HG02763 (cell line): ENCODE data around the gene PKHD1.

Experiments
- ATAC-seq: cut with Tn5 transposase; IDR thresholded peaks from one replicate; pipeline ENCODE4 v1.9.1; 2021; ENCODE audit warnings: mild to moderate bottlenecking, moderate library complexity; ENCODE audit not compliant: unreplicated experiment

PKHD1 gene

DNA sequence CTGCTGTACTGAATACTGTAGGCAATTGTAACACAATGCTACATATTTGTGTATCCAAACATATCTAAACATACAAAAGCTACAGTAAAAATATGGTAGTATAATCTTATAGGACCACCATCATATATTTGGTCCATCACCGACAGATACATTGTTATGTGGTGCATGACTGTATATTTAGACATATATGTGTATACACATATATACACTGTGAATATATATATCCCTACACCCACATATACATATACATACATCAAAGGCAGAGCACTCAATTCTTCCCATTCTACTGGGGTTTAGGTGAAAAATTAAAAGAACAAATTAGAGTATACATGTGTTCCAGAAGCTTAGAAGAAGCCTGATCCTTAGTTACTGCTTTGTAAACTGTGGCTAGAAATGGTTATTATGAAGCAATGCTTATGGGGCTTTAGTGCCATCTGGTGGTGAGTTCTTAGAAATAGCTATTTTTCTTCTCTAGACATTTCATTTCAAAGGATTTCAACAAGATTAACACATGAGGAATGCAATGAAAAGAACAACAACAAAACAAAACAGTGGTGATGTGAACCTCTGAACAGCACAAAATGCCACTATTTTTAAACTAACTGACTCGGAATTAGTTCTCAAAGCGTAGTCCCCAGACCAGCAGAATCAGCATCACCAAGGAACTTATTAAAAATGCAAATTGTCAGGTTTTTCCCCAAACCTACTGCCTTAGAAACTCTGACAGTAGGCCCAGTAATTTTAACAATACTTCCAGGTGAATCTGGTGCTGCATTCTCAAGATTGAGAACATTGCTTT is 38.0 kb downstream of the PKHD1 start:
- ATAC-seq, result no peak

DNA sequence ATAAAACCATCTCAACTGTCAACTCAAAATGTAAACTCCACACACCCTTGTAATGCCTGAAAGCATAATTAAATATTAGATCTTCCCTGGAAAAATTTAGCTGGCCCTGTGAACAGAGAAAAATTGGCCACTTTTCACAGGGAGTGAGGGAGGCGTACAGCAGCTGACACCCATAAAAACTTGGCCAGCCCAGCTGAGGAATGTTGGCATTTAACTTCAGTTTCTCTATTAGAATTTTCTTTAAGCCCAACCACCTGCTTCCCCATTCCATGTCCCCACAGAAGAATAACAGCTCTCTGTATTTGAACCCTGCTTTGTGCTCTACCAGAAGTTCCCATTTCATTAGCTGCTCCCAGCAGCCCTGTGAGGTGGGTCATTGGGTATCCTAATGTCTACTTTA is 41.0 kb downstream of the PKHD1 start:
- ATAC-seq, result no peak

DNA sequence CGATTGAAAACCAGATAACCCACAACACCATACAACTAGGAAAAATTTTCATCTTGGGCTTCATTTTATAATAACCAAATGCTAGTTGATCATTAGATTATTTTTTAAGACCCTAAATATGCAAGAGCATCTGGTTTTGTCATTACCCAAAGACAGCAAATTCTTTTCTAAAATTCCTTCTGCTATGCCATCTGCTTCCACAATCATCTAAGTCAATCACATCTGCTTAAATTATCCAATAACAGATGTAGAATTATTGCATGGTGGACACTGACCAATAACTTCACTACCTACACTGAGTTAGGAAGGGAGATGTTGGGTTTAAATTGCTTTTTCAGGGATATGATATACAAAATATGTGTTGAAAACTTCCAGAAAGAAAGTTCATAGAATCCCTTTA is 41.9 kb downstream of the PKHD1 start:
- no peak for ATAC-seq

DNA sequence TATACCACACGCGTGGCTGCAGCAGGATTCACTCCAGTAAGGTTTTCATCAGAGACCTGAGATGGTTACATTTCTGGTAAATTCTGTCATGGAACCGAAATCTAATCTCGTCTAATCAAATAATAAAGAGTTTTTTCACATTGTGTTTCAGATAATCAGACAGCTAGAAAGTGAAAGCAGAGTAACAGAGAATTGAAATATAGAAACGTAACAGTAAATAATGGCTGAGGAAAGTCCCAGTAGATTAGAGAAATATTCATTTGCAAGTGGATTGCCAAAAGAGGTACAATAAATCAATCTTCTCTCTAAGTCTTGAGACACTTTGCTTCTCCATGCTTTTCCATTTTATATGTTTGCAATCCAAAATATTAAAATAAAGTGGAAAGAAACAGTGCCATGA is 42.4 kb downstream of the PKHD1 start:
- ATAC-seq, result no peak

DNA sequence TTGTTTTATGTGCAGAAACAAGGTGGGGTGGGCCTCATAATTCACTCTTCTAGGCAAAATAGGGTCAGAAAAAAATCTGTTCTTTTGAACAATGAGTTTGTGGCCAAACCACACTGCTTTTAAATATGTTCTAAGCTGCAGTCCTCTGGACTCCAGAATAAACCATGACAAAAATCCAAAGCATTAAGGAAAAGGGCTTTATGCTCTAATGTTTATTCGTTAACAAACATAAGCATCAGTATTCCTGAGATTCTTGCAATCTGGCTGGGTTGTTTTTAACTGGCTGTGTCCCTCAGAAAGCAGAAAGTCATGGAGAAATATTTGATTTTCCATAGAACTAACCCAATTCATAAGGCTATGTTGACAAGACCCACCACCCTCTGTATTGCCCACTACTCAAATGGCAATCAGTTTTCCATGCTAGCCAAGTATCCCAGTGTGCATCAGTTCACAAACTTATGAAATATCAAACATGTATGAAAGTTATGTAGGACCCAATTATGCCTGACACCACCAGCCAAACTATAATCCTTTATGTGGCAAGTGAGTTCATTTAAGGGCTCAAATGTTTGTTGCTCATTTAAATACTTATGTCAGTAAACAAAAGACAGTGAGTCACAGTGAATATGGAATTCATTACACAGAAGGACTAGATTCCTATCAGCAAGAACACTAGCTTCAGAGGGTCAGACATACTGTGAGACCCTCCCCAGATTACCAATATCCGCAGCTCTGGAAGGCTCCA is 45.1 kb downstream of the PKHD1 start:
- no peak for ATAC-seq

DNA sequence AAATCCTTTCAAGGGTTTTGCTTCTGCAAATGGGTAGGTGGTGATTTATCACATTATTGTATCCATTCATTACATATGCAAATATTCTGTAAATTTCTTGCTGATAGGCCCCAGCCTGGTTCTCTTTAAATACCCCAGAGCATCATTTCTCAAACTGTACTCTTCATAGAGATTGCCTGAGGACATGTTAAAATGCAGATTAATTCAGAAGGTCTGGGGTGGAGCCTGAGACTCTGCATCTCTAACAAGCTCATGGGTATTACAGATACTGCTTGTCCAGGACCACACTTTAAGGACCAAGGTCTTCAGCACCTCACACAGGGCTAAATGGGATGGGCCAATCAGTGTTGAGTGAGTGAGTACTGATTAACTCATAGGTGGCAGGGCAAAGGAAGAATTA is 46.3 kb downstream of the PKHD1 start:
- no peak for ATAC-seq

DNA sequence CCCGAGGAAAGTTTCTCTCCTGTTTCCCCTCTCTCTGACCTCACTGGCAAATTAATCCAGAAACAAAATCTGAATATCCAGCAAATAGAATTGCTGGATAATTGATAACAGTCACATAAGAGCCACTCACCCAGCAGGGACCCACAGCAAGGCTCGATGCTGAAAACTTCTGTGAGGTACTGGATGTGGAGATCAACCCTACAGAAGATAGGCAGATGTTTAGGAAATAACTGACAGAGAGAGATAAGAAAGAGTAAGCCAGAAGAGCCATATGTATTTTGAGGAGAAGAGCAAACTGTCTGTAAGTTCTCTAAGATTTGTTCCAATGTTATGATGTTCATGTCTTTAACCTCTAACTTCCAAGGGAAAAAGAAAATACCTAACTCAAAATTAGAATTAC is 59.7 kb downstream of the PKHD1 start:
- ATAC-seq, result no peak

DNA sequence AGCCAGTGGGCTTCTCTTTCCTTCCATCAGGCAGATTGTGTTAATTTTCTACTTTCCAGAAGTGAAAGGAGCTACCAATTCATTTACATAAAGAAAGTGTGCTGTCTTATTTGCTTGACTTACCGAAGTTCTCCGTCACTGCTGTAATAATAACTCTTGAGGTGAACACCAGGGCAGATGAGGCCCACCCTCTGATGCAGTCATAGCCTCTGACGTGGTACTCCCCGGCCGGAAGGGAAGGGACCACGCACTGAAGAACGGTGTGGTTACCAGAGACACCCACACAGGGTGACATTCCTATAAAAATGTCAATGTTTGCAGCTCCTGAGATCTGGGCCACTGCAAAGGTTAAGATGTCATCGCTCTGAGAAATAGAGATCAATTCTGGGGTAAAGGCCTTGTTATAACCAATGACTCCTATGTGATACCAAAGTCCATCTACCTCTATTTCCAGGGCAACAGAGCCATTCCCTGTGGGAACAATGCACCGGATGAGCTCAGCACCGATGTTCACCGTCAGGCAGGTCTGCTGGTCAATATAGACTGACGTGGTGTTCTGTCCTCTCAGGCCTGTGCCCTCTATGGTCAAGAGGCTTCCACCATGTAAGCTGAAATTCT is 62.9 kb downstream of the PKHD1 start:
- ATAC-seq, result no peak

DNA sequence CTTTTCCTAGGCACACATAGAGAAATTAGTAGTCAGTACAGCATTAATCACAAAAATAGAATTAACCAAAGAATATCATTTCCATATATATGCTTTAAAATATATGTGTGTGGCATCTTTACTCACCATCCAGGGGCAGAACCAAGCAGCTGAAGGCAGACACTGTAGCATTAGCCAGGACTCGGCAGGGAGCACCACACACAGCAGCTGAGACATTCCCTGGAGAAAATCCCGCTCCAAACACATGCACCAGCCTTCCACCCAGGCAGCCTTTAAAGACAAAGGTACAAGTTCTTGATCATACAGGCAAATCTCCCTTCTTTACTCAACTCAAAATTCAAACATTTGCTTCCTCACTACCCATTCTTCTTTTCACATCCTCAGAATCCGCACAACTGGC is 64.7 kb downstream of the PKHD1 start:
- ATAC-seq, result no peak

DNA sequence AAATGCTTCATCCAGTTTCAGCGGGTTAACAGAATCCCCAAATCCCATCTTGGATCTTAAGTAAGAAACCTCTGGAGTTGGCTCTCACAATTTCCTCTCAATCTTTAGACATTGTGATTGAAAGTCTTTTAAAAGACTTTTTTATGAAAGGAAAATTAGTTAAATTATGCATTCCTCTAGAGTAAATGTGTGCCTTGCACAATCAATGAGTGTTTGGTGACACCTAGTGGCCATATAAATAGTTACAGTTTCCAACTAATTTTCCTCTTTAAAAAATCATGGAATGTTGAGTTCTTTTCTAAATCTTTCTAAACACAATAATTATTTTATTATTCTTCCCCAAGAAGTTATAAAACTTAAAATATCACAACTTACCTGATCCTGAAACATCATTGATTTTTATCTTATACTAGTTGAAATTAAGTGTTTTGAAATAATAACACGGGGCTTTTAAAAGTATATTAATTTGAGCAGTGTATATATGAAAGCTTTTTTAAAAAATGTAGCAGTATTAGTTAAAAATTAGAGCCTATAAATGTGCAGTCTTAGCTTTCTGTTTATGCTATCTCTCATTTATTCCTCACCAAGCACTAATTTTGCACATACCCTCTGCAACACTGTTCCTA is 66.4 kb downstream of the PKHD1 start:
- ATAC-seq, result no peak

DNA sequence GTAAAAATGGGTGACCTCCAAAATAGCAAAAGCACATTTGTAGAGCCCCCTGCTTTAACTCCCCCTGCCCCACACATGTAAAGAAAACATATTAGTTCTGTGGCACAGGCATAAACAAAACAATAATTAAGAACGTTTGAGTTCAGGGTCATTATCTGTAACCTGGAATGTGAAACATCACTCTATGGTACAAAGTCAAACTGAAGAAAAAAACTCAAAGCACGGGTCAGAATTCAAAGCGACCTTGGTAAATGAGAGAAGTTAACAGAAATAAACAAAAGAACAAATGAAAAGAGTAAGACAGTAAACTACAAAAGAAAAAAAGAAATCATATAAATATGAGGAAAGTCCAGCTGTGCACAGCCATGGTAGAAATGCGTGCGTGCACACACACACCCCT is 67.5 kb downstream of the PKHD1 start:
- ATAC-seq, result no peak

DNA sequence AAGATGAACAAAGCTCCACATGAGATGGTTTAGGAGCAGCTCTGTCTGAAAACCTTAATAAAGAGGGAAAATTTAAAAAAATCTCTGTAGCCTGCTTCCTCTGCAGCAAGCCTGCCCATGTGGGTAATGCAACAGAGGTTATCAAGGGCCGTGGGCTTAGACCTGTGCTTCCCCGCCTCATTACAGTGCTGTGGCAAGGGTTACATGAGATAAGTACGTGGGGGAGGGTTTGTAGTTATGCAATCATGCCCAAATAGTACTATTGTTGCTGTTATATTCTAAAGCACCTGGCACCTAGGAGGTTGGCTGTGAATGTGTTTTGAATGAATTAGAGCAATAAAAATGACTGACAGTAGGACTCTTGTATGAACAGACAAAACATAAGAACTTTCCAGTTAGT is 68.3 kb downstream of the PKHD1 start:
- no peak for ATAC-seq

DNA sequence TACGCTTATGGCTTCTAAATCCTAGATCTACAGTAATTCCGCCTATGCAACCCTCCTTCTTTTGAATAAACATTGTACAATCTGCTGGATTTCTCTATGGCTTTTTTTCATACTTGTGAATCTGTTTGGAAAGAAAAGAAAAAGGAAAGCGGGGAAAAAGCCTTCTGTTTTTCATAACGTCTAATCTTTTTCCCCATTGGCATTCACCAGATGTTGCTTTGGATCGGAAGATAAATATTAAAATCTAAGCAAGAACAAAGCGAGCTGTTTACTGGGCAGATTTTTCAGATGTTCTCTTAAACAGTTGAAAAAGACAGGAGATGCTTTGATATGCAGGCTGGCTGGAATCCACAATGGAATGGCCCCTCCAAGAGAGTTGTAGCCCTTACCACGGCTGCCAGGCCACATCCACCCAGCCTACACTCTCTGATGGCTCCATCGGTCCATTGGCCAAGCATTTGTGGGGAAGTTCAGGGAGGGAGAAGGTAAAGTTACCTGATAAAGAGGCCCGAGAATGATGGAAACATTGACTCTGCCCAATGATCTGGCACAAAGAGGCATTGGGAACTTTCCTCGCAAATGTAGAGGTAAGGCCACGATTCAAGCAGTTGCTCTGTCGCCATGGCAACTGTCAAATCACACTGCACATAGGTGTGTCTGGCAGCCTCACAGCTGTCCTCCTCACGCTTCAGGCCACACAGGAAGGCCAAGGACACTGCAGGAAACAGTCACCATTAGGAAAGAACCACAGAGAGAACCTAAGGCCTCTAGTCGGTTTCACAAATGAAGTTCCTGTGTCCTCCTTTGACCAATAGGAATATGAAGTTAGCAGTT is 70.3 kb downstream of the PKHD1 start:
- no peak for ATAC-seq

DNA sequence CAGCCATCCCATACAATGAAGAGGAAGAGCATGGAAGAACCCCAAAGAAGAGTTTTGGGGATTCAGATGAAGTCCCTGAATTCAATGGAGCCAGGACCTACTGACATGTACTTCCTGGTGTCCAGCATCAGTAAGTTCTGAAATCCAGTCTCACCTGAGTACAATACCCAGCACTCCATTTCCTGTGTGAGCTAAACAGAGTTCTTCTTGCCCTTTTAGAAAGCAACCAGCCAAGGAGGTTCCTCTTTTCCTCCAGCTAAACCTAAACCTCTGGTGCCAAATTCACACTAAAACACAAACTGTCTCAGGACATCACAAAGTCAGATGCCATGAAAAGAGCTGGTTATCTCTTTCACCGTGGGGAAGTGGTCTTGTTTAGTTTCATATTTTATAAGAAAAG is 71.5 kb downstream of the PKHD1 start:
- no peak for ATAC-seq

DNA sequence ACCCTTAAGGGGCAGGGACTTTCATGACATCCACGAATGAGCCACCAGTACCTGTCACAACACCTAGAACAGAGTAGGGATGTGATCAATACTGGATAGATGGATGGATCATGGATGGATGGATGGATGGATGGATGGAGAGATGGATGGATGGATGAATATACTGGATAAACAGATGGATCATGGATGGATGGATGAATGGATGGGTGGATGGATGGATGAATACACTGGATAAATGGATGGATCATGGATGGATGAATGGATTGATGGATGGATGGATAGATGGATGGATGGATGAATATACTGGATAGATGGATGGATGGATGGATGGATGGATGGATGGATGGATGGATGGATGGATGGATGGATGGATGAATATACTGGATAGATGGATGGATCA is 73.0 kb downstream of the PKHD1 start:
- ATAC-seq, result no peak

DNA sequence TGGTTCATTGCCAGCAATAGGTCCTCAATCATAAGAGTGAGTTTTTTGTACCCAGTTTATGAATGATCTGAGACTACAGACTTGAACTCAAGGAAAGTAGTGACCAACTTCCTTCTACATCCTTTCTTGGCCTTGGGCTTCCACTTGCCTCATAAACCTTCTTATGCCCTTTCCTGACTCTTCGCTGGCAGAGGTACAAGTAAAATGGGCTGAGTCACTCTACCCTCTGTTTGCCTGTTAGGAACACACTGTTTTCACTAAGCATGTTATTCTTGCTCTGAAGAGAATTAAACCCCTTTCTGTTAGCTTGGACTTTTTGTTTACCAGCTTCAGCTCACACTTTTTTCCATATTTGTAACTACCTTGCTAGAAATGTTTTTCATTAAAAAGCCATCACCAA is 74.4 kb downstream of the PKHD1 start:
- no peak for ATAC-seq

DNA sequence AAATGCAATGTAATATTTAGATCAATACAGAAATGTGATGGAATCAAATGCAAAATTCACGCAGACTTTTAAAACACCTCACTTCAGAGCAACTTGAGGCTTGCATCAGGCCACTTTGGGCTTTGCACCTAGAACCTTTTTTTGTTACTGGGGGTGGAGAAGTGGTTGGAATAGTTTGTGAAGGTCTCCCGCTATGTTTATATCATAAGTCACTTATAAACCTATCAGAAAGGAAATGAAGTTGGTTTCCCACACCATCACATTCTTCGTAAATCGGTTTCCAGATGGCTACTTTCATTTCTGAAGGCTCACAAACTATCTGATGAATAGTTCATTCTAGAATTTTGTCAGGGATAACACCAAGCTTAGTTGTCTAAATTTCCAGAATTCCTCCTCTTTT is 74.8 kb downstream of the PKHD1 start:
- no peak for ATAC-seq

DNA sequence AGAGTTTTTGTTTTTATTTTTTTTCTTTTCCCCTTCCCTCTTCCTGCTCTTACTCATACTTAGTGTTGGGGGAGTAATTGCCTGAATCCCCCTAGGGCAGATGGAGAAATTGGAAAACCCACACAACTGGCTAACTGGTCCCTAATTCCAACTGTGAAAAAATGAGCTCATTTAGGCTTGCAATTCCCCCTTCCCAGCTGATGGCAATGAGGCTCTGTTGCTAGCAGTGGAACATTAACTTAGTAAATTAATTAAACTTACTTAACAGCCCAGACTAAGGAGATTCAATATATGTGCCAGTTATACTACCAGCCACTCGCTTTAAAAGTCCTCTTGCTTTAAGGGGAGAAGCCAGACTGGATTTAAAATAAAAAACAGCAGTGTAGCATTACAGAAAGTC is 76.6 kb downstream of the PKHD1 start:
- ATAC-seq, result no peak

DNA sequence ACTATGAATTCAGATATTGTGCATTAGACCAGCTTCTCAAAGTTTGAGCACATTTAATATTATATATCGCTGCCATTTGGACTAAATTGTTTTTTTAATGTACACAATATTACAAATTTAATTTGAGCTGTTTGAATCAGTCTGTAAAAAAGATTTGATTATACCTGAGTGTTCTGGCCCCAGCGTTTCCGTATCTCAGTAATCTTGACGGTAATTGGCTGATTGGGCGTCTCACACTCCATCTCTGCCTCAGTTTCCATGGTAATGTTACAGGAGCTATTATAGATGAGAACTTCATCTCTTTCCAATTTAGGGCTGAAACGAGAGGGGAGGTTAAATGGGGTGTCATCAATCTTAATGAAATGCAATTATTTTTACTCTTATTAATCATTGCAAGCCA is 77.3 kb downstream of the PKHD1 start:
- ATAC-seq, result no peak

DNA sequence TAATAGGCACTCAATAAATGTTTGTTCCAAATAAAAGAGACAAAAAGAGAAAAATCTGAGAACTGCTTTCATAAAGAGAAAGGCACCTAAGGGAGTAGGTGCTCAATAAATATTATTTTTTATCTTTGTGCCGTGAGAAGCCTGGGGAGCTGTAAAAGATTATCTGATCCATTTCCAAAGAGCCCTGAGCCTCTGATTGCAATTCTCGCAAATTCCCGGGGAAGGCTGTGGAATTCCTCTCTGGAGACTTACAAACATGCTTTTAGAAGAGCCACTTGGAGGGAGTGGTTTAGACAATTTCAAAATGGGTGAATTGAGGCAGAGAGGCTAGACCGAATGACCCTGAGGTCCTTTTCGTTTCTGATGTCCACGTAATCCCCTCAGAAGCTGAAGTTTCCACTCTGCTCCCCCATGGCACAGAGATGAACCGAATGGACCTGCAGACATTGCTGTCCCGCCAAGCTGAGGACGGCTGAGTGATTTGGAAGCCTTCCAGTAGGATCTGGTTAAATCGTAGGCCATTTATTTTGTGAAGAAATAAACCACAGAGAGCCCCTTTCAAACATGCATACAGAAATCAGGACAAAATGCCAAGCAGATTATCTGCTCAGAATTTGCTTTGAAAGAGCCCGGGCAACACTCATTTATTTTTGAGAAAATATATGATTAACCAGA is 77.8 kb downstream of the PKHD1 start:
- ATAC-seq, result no peak
